Choroid plexus epithelial cell (primary cell): ENCODE results near the gene REEP2.

Experiments used
- DNase-seq: peaks from one replicate; pipeline ENCODE4 v3.0.0-alpha.2; 2010; ENCODE audit warnings: low read depth
- H3K4me3 ChIP-seq: 2 replicates; pipeline ENCODE4 v1.5.1; 2011; ENCODE audit warnings: low read depth, mild to moderate bottlenecking, control low read depth, low read length, moderate library complexity
- TF ChIP-seq, protein P1 (sequence below): conservative IDR thresholded peaks from 2 replicates; pipeline ENCODE4 v1.5.1; 2011; ENCODE audit warnings: low read depth, mild to moderate bottlenecking, control low read depth, inconsistent platforms, low read length, moderate library complexity

Gene REEP2

DNA sequence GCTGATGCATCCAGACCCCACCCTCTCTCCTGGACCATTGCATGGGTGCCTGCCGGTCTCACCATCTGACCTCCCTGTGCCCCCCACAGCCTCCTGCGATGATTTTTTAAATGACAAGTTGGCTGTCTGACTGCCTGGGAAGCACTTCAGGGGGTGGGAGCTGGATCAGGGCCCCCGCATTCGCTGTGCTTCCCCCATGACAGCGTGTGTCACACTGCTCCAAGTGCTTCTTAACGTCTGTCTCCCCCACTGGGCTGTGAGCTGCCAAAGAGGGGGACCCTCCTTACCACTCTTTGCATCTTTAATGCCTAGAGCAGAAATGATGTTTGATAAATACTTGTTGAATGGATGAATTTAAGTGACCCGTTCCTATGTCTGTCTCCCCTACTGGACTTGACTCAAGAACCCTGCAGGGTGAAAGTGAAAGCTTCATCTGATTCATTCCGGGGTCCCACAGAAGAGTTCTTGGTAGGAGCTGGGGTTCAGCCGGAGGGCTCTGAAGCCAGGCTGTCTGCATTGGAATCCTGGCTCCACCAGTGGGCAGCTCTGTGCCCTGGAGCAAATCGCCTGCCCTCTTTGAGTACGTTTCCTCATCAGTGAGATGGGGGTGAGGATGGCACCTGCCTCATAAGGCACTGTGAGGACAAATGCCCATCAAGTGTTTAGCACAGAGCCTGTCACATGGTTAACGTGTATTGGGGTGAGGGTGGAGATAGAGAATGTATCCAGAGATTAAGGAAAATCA is 18.8 kb downstream of the REEP2 start:
- no peak for DNase-seq
- TF ChIP-seq, protein P1, sequence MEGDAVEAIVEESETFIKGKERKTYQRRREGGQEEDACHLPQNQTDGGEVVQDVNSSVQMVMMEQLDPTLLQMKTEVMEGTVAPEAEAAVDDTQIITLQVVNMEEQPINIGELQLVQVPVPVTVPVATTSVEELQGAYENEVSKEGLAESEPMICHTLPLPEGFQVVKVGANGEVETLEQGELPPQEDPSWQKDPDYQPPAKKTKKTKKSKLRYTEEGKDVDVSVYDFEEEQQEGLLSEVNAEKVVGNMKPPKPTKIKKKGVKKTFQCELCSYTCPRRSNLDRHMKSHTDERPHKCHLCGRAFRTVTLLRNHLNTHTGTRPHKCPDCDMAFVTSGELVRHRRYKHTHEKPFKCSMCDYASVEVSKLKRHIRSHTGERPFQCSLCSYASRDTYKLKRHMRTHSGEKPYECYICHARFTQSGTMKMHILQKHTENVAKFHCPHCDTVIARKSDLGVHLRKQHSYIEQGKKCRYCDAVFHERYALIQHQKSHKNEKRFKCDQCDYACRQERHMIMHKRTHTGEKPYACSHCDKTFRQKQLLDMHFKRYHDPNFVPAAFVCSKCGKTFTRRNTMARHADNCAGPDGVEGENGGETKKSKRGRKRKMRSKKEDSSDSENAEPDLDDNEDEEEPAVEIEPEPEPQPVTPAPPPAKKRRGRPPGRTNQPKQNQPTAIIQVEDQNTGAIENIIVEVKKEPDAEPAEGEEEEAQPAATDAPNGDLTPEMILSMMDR: peak; percentile 13
- no peak overlapping the region for H3K4me3 ChIP-seq

DNA sequence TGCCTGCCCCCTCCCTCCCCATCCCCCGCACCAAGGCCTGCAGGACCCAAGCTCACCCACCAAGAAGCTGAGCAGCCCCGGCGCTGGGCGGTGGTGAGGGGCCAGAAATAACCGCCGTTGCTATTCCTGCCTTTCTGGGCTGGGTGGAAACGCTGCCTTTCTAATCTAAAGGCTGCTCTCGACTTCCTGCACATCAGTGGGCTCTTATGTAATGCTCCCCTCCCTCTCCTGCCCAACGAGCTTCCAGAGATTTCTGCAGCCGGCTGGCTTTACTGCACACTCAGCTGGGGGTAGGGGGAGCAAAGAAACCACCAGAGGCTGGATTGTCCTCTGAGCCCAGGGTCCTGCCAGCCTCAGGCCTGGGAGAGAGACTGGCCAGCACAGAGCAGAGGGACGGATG is 19.5 kb downstream of the REEP2 start:
- TF ChIP-seq, protein P1: no peak

DNA sequence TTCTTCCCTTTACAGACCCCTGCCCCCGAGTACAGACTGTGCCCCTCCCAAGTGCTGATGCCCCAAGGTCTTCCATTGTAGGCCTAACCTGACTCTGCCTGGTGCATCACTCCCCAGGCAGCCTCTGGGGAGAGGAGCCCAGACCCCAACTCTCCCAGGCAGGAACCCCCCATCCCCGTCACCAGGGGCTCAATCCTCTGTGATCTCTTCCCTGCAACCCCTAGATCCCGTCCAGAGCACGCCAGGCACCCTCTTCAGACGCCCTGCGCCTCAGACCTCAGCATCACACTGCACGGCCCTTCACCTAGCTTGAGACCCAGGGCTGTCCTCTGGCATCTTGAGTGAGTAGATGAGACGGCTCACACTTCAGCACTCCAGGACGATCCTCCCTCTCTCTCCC is 20.0 kb downstream of the REEP2 start:
- no peak for DNase-seq
- TF ChIP-seq, protein P1: no peak
- H3K4me3 ChIP-seq: no peak overlapping the region

More for the DNA sequence above, 19.5 kb downstream of the REEP2 start:
- DNase-seq: peak; percentile 33
- no peak overlapping the region for H3K4me3 ChIP-seq

DNA sequence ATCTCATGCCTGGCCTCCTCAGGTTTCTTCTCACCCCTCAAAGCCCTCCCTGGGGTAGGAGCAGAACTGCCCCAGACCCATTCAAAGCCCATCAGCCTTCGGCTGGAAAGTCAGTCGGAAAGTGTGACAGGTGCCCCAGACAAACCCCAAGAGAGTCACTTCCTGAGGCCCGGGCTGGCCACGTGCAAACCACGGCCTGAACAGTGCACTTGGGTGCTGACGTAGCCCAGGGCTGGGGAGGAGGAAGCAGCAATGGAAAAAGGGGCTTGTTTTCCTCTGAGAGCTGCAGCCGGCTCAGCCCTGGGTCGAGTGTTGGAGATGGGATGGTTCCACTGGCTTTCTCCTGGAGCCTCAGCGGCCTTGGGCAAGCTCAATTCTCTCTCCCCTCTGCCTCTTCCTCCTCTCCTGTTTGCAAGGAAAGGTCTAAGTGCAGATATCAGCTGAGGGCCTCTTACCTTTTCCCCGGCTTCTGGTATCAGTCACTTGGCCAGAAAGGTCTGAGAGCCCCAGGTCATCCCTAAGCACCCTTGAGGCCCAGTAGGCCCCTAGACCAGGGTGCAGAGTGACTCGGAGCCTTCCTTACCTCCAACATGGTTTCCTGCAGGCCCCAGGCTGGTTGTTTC is 20.6 kb downstream of the REEP2 start:
- DNase-seq: no peak
- TF ChIP-seq, protein P1: no peak
- no peak overlapping the region for H3K4me3 ChIP-seq

GRCh38 chr5:138460032-138460693 is 21.3 kb downstream of the REEP2 start:
- DNase-seq: no peak
- H3K4me3 ChIP-seq: no peak overlapping the region
- TF ChIP-seq, protein P1: no peak

DNA sequence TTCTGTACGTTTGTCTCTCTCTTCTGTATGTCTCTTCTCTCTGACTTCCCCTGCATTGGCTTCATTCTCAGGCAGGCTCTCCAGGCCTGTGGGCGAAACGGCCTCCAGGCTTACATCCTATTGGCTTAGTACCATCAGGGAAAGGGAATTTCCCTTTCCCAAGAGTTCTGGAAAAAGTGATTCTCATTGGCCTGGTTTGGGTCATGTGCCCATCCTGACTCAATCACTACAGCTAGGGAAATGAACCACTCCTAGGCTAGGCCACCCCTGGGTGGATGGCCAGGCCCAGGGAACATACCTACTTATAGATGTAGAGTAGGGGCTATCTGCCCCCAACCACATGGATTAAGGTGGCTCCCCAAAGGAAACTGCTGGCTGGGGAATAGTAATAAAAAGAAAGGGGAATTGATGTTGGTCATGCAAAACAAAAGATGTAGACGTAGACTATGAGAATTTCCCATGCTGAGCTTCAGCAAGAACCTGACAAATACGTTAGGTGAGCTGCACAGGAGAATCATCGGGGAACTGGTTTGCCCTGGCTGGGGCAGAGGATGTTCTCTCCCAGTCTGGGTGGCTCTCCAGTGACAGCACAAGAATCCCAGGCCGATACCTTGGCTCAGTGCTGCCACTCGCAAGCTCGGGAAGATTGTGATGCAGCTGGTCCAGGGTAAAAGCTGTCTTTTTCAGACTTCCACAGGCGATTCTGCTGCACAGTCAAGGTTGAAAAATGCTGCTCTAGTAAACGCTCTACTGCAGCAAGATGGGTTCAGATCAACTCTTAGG is 22.7 kb downstream of the REEP2 start:
- no peak overlapping the region for H3K4me3 ChIP-seq
- peak; percentile 72 for DNase-seq
- TF ChIP-seq, protein P1: no peak
